Measurements from ENCODE around the gene RPL31.

RPL31 gene

GRCh38 chr2:101038455-101039255 is 36.6 kb downstream of the RPL31 start:
- TF ChIP-seq POLR2A (IDR thresholded peaks at IDR 0.05; ENCODE audit: extremely low read depth, insufficient read length), result no peak
- TF ChIP-seq CTCF (IDR thresholded peaks at IDR 0.05; ENCODE audit: low read depth, low read length), result peak; percentile 83
- peak; percentile 36; the same call in 1 of the 2 replicates for TF ChIP-seq MYC (IDR thresholded peaks at IDR 0.05; ENCODE audit: low read depth, low read length)
- peak; percentile 67 for DNase-seq (ENCODE audit: low read depth)
- no peak overlapping the region for H3K4me3 ChIP-seq (ENCODE audit: low read depth, low read length)

GRCh38 chr2:101040072-101040471 is 38.0 kb downstream of the RPL31 start:
- no peak overlapping the region for H3K4me3 ChIP-seq (ENCODE audit: low read depth, low read length)
- DNase-seq (ENCODE audit: low read depth), result no peak
- TF ChIP-seq POLR2A (IDR thresholded peaks at IDR 0.05; ENCODE audit: extremely low read depth, insufficient read length) (no peak), MYC (IDR thresholded peaks at IDR 0.05; ENCODE audit: low read depth, low read length) (no peak), MAX (IDR thresholded peaks at IDR 0.05; ENCODE audit: low read depth, low read length) (no peak), CTCF (IDR thresholded peaks at IDR 0.05; ENCODE audit: low read depth, low read length) (no peak)

- no peak overlapping the region for H3K4me3 ChIP-seq (ENCODE audit: low read depth, low read length)
- DNase-seq (ENCODE audit: low read depth), result no peak
- TF ChIP-seq CTCF (IDR thresholded peaks at IDR 0.05; ENCODE audit: low read depth, low read length) (no peak), POLR2A (IDR thresholded peaks at IDR 0.05; ENCODE audit: extremely low read depth, insufficient read length) (no peak), MYC (IDR thresholded peaks at IDR 0.05; ENCODE audit: low read depth, low read length) (no peak)
These were observed 38.7 kb downstream of the RPL31 start for GRCh38 chr2:101040761-101041160.

GRCh38 chr2:101041413-101041812 is 39.3 kb downstream of the RPL31 start:
- TF ChIP-seq MYC (IDR thresholded peaks at IDR 0.05; ENCODE audit: low read depth, low read length), result no peak
- TF ChIP-seq MAX (IDR thresholded peaks at IDR 0.05; ENCODE audit: low read depth, low read length), result no peak; the same call in 1 of the 2 replicates
- no peak for TF ChIP-seq CTCF (IDR thresholded peaks at IDR 0.05; ENCODE audit: low read depth, low read length)
- TF ChIP-seq POLR2A (IDR thresholded peaks at IDR 0.05; ENCODE audit: extremely low read depth, insufficient read length), result no peak
- no peak overlapping the region for H3K4me3 ChIP-seq (ENCODE audit: low read depth, low read length)
- DNase-seq (ENCODE audit: low read depth), result peak; percentile 85

- no peak for DNase-seq (ENCODE audit: low read depth)
- TF ChIP-seq CTCF (IDR thresholded peaks at IDR 0.05; ENCODE audit: low read depth, low read length), result no peak
- TF ChIP-seq POLR2A (IDR thresholded peaks at IDR 0.05; ENCODE audit: extremely low read depth, insufficient read length), result no peak
- no peak for TF ChIP-seq MYC (IDR thresholded peaks at IDR 0.05; ENCODE audit: low read depth, low read length)
- no peak for TF ChIP-seq MAX (IDR thresholded peaks at IDR 0.05; ENCODE audit: low read depth, low read length)
- H3K4me3 ChIP-seq (ENCODE audit: low read depth, low read length), result no peak overlapping the region
These were observed 43.2 kb downstream of the RPL31 start for GRCh38 chr2:101045330-101045729.
